ENCODE data around the gene TINAG. TPM values are rescaled to one million over a fixed set of nuclear protein-coding genes. Genes with fewer than 3 reads are reported as not detected.

Gene TINAG
- not detected for polyA plus RNA-seq (2013, experiment 1 of 2)
- polyA plus RNA-seq (2013, experiment 2 of 2): not detected

GRCh38 chr6:54308289-54308985 is at the start of gene TINAG:
Gene TINAG (plus strand): TSS chr6:54308441. CDS start chr6:54308551, 110 bp downstream.
- Histone ChIP-seq H3K4ac (ENCODE audit: low read length) (no peak within 1 kb of the TSS), H4K8ac (ENCODE audit: low read depth, low read length) (no peak within 1 kb of the TSS), H3K79me1 (ENCODE audit: low read depth, low read length) (no peaks in the 10 kb centered on the region), H2BK120ac (ENCODE audit: low read depth, low read length) (no peak within 1 kb of the TSS), H3K18ac (ENCODE audit: low read length) (no peak within 1 kb of the TSS), H4K91ac (ENCODE audit: low read depth, low read length, poor library complexity) (no peak within 1 kb of the TSS), H3K9me3 (replicated peaks in 1 of 2; ENCODE audit: control insufficient read depth in 2 of 2, insufficient read depth in 1 of 2, low read depth in 1 of 2, low read length in 2 of 2) (no peaks in the 10 kb centered on the region), H3K14ac (ENCODE audit: low read length) (no peak within 1 kb of the TSS), H3K36me3 (replicated peaks in 1 of 2; ENCODE audit: control insufficient read depth in 2 of 2, insufficient read depth in 2 of 2, low read length in 2 of 2) (no peaks in the 10 kb centered on the region), H2BK12ac (ENCODE audit: low read length) (no peak within 1 kb of the TSS), H3K23ac (ENCODE audit: low read depth, low read length, poor library complexity) (no peak within 1 kb of the TSS), H3K9ac (ENCODE audit: low read depth, low read length, poor library complexity) (no peak within 1 kb of the TSS), H3K4me3 (ENCODE audit: low read length in 2 of 2) (no peak within 1 kb of the TSS), H3K27ac (replicated peaks; ENCODE audit: low read length) (no peak within 1 kb of the TSS), H2AK5ac (ENCODE audit: low read depth, low read length) (no peak within 1 kb of the TSS), H3K4me2 (ENCODE audit: insufficient read depth, low read length, poor library complexity, severe bottlenecking) (no peak within 1 kb of the TSS), H2BK5ac (ENCODE audit: low read length) (no peak within 1 kb of the TSS), H3K4me1 (ENCODE audit: control insufficient read depth in 2 of 2, insufficient read depth in 1 of 2, low read depth in 1 of 2, low read length in 2 of 2) (no peaks in the 10 kb centered on the region), H2AFZ (ENCODE audit: low read length) (no peak within 1 kb of the TSS), H3K27me3 (ENCODE audit: control insufficient read depth in 3 of 3, insufficient read depth in 3 of 3, low read depth in 1 of 3, low read length in 3 of 3) (no peaks in the 10 kb centered on the region), H2BK15ac (ENCODE audit: low read length) (no peak within 1 kb of the TSS)
- no CpG with 5 or more reads among the region's 10 CpGs for WGBS, 2 donors (ENCODE audit: extremely low coverage in 2 of 2, insufficient read length in 2 of 2, insufficient replicate concordance in 1 of 2)
- no peak for DNase-seq (ENCODE audit: low spot score)

- no peak overlapping the region for H2BK12ac ChIP-seq (ENCODE audit: low read length)
- no peak overlapping the region for H2BK15ac ChIP-seq (ENCODE audit: low read length)
- no peaks in the 10 kb centered on the region for H3K9me3 ChIP-seq (replicated peaks in 1 of 2; ENCODE audit: control insufficient read depth in 2 of 2, insufficient read depth in 1 of 2, low read depth in 1 of 2, low read length in 2 of 2)
- H3K4ac ChIP-seq (ENCODE audit: low read length): no peak overlapping the region
- H3K18ac ChIP-seq (ENCODE audit: low read length): no peak overlapping the region
- H3K4me3 ChIP-seq (ENCODE audit: low read length in 2 of 2): no peak overlapping the region
- peaks cover 0 to 2% of the 10 kb centered on the region in 2 donors for H3K4me1 ChIP-seq (ENCODE audit: control insufficient read depth in 2 of 2, insufficient read depth in 1 of 2, low read depth in 1 of 2, low read length in 2 of 2)
- H2BK120ac ChIP-seq (ENCODE audit: low read depth, low read length): no peak overlapping the region
- H3K36me3 ChIP-seq (replicated peaks in 1 of 2; ENCODE audit: control insufficient read depth in 2 of 2, insufficient read depth in 2 of 2, low read length in 2 of 2): no peaks in the 10 kb centered on the region
- H3K27me3 ChIP-seq (ENCODE audit: control insufficient read depth in 3 of 3, insufficient read depth in 3 of 3, low read depth in 1 of 3, low read length in 3 of 3): no peaks in the 10 kb centered on the region
- no peak for DNase-seq (ENCODE audit: low spot score)
- no peak overlapping the region for H3K4me2 ChIP-seq (ENCODE audit: insufficient read depth, low read length, poor library complexity, severe bottlenecking)
- H3K79me1 ChIP-seq (ENCODE audit: low read depth, low read length): no peaks in the 10 kb centered on the region
- H2AFZ ChIP-seq (ENCODE audit: low read length): no peak overlapping the region
- no peak overlapping the region for H2AK5ac ChIP-seq (ENCODE audit: low read depth, low read length)
- no peak overlapping the region for H3K9ac ChIP-seq (ENCODE audit: low read depth, low read length, poor library complexity)
- H4K91ac ChIP-seq (ENCODE audit: low read depth, low read length, poor library complexity): no peak overlapping the region
- H3K27ac ChIP-seq (replicated peaks; ENCODE audit: low read length): no peak overlapping the region
- no peak overlapping the region for H3K23ac ChIP-seq (ENCODE audit: low read depth, low read length, poor library complexity)
- H3K14ac ChIP-seq (ENCODE audit: low read length): no peak overlapping the region
- H2BK5ac ChIP-seq (ENCODE audit: low read length): no peak overlapping the region
- H4K8ac ChIP-seq (ENCODE audit: low read depth, low read length): no peak overlapping the region
Measured at GRCh38 chr6:54260025-54260424, 48.2 kb upstream of the TINAG start.

GRCh38 chr6:54262499-54262898 is 45.7 kb upstream of the TINAG start:
- Histone ChIP-seq H3K27ac (replicated peaks; ENCODE audit: low read length) (no peak overlapping the region), H3K9ac (ENCODE audit: low read depth, low read length, poor library complexity) (no peak overlapping the region), H3K4me3 (ENCODE audit: low read length in 2 of 2) (no peak overlapping the region), H2BK15ac (ENCODE audit: low read length) (no peak overlapping the region), H2BK5ac (ENCODE audit: low read length) (no peak overlapping the region), H3K4me2 (ENCODE audit: insufficient read depth, low read length, poor library complexity, severe bottlenecking) (no peak overlapping the region), H2BK120ac (ENCODE audit: low read depth, low read length) (no peak overlapping the region), H4K91ac (ENCODE audit: low read depth, low read length, poor library complexity) (no peak overlapping the region), H2BK12ac (ENCODE audit: low read length) (no peak overlapping the region), H3K4ac (ENCODE audit: low read length) (no peak overlapping the region), H2AK5ac (ENCODE audit: low read depth, low read length) (no peak overlapping the region), H3K9me3 (replicated peaks in 1 of 2; ENCODE audit: control insufficient read depth in 2 of 2, insufficient read depth in 1 of 2, low read depth in 1 of 2, low read length in 2 of 2) (no peaks in the 10 kb centered on the region), H3K79me1 (ENCODE audit: low read depth, low read length) (no peaks in the 10 kb centered on the region), H3K4me1 (ENCODE audit: control insufficient read depth in 2 of 2, insufficient read depth in 1 of 2, low read depth in 1 of 2, low read length in 2 of 2) (no peaks in the 10 kb centered on the region), H3K23ac (ENCODE audit: low read depth, low read length, poor library complexity) (no peak overlapping the region), H4K8ac (ENCODE audit: low read depth, low read length) (no peak overlapping the region), H3K36me3 (replicated peaks in 1 of 2; ENCODE audit: control insufficient read depth in 2 of 2, insufficient read depth in 2 of 2, low read length in 2 of 2) (no peaks in the 10 kb centered on the region), H2AFZ (ENCODE audit: low read length) (no peak overlapping the region), H3K14ac (ENCODE audit: low read length) (no peak overlapping the region), H3K27me3 (ENCODE audit: control insufficient read depth in 3 of 3, insufficient read depth in 3 of 3, low read depth in 1 of 3, low read length in 3 of 3) (no peaks in the 10 kb centered on the region), H3K18ac (ENCODE audit: low read length) (no peak overlapping the region)
- DNase-seq (ENCODE audit: low spot score): no peak
- WGBS, 2 donors (ENCODE audit: extremely low coverage in 2 of 2, insufficient read length in 2 of 2, insufficient replicate concordance in 1 of 2): no CpG with 5 or more reads among the region's 1 CpG

GRCh38 chr6:54262971-54263370 is 45.3 kb upstream of the TINAG start:
- no peak overlapping the region for H3K23ac ChIP-seq (ENCODE audit: low read depth, low read length, poor library complexity)
- H2AK5ac ChIP-seq (ENCODE audit: low read depth, low read length): no peak overlapping the region
- H3K14ac ChIP-seq (ENCODE audit: low read length): no peak overlapping the region

More at GRCh38 chr6:54262971-54263370, 45.3 kb upstream of the TINAG start:
- H3K79me1 ChIP-seq (ENCODE audit: low read depth, low read length): no peaks in the 10 kb centered on the region
- no peak overlapping the region for H2BK120ac ChIP-seq (ENCODE audit: low read depth, low read length)
- no peak overlapping the region for H3K18ac ChIP-seq (ENCODE audit: low read length)
- no peak overlapping the region for H2AFZ ChIP-seq (ENCODE audit: low read length)
- no peak overlapping the region for H3K4me3 ChIP-seq (ENCODE audit: low read length in 2 of 2)
- no peak overlapping the region for H3K4ac ChIP-seq (ENCODE audit: low read length)
- H3K36me3 ChIP-seq (replicated peaks in 1 of 2; ENCODE audit: control insufficient read depth in 2 of 2, insufficient read depth in 2 of 2, low read length in 2 of 2): no peaks in the 10 kb centered on the region
- H3K9ac ChIP-seq (ENCODE audit: low read depth, low read length, poor library complexity): no peak overlapping the region
- no peak overlapping the region for H2BK12ac ChIP-seq (ENCODE audit: low read length)
- no peaks in the 10 kb centered on the region for H3K27me3 ChIP-seq (ENCODE audit: control insufficient read depth in 3 of 3, insufficient read depth in 3 of 3, low read depth in 1 of 3, low read length in 3 of 3)
- no peak for DNase-seq (ENCODE audit: low spot score)
- no peaks in the 10 kb centered on the region for H3K9me3 ChIP-seq (replicated peaks in 1 of 2; ENCODE audit: control insufficient read depth in 2 of 2, insufficient read depth in 1 of 2, low read depth in 1 of 2, low read length in 2 of 2)
- no peak overlapping the region for H3K27ac ChIP-seq (replicated peaks; ENCODE audit: low read length)
- H4K91ac ChIP-seq (ENCODE audit: low read depth, low read length, poor library complexity): no peak overlapping the region
- no peak overlapping the region for H2BK15ac ChIP-seq (ENCODE audit: low read length)
- no peaks in the 10 kb centered on the region for H3K4me1 ChIP-seq (ENCODE audit: control insufficient read depth in 2 of 2, insufficient read depth in 1 of 2, low read depth in 1 of 2, low read length in 2 of 2)
- no peak overlapping the region for H2BK5ac ChIP-seq (ENCODE audit: low read length)
- H4K8ac ChIP-seq (ENCODE audit: low read depth, low read length): no peak overlapping the region
- no CpG with 5 or more reads among the region's 2 CpGs for WGBS, 2 donors (ENCODE audit: extremely low coverage in 2 of 2, insufficient read length in 2 of 2, insufficient replicate concordance in 1 of 2)
- no peak overlapping the region for H3K4me2 ChIP-seq (ENCODE audit: insufficient read depth, low read length, poor library complexity, severe bottlenecking)
